HG03378 (cell line): Measurements from ENCODE around the gene TERT.
"Not testable (repeated sequence)": the region's sequence is repeated elsewhere in the genome, so short reads cannot be mapped to it uniquely, and the experiment has no call there.

ENCODE experiments used
- ATAC-seq: cut with Tn5 transposase; IDR thresholded peaks from one replicate; pipeline ENCODE4 v1.9.1; 2021; ENCODE audit warnings: mild to moderate bottlenecking, moderate library complexity; ENCODE audit not compliant: unreplicated experiment

The TERT gene

DNA sequence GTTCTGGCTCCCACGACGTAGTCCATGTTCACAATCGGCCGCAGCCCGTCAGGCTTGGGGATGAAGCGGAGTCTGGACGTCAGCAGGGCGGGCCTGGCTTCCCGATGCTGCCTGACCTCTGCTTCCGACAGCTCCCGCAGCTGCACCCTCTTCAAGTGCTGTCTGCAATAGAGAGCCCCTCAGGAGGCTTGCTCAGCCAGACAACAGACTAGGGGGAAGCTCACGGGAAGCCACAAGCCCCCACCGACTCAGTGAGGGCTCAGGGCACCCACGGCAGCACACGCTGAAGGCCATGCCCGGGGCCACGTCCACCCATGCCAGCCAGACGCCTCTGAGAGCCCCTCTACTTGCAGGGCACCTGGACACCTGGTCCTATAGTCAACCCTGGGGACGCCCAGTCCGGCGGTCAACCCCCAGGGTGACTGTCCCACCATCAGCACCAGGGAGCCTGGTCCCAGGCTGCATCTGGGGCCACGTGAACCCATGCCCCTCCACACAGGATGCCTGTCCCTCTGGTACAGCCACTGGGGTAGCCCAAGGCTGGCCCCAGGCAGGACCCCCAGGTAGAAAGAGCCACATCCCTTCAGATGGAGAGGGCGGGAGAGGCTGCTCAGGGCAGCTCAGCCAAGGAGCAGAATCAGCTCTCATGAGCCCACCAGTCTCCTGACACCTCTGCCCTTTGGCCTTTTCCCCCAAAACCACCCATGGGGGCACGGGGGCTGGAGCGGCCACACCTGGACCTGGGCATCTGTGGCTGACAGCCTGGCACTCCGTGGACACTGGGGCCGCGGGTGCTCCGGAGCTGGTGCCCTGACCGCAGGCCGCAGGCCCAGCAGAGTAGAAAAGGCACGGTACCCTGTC is 14.5 kb downstream of the TERT start:
- ATAC-seq = no peak

DNA sequence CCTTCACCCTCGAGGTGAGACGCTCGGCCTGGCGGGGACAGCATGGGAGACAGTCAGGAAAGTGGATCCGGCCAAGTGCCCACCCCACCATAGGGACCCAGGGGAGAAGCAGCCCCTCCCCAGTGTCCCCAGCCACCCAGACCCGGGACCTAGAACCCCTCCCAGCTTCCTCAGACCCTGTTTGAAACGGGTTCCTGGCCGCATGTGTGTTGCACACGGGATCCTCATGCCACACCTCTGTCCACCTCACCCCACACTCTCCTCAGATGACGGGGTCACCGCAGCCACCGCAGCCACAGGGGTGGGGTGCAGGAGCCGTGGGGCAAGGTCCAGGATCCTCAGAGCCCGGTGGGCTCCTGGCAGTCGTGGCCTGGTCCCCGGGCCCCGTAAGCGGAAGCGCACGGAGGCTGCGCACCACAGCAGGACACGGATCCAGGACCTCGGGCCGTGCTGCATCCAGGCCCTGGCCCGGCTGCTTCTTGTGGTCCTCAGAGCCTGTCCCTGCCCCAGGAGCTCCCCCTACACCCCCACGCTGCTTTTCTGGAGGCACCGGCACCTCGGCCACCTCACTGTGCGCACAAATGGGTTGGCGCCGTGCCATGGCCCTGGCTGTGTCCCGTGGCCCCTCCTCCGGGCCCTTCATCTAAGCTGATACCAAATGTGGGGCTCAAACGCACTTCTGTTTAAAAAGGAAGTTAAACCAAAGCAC is 15.3 kb downstream of the TERT start:
- ATAC-seq = no peak

DNA sequence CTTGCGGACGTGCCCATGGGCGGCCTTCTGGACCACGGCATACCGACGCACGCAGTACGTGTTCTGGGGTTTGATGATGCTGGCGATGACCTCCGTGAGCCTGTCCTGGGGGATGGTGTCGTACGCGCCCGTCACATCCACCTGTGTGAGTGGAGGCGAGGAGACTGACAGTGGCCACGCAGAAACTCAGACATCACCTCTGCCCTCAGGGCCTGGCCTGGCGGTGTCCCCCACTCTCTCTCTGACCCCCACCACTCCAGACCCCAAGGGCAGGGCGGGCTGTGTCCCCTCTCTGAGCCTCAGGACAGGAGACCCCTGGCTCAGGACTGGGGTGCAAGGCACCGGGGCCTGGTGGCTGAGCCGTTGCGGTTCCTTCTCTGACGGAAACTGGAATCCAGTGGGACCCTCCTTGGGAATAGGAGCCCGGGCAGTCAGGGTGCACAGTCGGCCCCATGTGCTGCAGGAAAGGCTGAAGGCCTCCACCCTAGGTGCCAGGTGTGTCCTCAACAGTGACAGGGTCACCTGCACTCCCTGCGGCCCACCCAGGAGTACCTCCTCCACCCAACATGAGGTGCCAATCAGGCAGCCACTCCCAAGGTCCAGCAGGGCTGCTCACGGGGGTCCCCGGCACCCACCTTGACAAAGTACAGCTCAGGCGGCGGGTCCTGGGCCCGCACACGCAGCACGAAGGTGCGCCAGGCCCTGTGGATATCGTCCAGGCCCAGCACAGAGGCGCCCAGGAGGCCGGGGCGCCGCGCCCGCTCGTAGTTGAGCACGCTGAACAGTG is 16.0 kb downstream of the TERT start:
- ATAC-seq = no peak

DNA sequence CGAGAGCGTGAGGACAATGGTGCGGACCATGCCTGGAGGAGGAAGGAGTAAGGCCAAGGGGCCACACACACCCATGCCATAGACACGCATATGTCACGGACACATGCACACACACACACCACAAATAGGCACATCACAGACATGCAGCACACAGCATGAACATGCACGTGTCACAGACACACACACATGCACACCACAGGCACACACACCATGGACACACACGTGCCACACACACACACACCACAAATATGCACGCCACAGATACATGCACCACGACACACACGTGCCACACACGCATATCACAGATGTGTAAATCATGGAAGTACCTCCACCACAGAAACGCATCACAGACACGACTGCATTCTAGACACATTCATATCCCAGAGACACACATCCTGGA is 16.7 kb downstream of the TERT start:
- no peak for ATAC-seq

DNA sequence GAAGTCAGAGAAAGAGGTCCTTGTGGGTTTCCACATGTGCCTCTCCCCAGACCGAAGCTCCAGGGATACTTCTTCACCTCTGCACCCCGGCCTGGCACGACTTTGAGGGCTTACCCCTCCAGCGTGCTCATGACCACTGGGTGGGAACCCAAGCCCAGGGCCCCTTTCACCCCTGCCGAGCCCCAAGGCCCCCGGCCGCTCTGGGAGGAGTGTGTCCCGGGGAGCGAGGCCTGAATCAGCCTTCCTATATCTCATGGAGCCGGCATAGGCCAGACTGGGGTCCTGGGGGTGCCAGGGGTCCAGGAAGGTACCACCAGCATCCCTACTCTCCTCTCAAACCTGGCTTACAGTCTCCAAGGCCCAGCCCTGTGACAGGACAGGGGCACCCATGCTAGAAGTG is 17.1 kb downstream of the TERT start:
- no peak for ATAC-seq

DNA sequence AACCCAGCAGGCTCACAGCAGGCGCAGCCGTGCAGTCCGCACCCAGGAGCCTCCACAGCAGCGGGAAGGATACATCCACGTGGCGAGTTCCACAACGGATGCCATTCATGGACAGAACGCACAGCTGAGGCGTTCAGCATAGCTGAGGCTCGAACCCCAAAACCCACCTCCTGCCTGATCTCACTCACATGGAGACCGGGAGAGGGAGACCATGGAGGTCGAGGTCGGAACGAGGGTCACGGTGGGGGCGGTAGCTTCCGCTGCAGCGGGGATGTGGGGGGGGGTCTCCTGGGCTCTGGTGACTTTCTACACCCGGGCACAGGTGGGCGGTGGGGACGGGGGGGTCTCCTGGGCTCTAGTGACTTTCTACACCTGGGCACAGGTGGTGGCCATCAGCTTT is 17.5 kb downstream of the TERT start:
- no peak for ATAC-seq

DNA sequence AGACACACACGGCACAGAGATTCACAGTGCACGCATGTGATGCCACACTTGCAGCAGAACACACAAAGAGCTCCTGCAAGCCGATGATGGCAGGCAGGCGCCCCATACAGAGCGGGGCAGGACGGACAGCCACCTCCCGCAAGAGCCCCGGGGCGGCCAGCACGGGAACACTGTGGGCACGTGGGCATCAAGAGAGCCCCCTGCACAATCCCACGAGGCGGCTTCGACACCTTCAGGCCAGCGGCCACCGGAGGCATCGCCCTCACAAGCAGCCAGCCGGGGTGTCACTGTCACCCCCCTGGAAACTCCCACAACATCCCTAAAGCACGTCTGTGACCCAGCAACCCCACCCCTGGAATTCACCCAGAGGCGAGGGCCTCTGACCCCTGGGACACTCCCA is 17.9 kb downstream of the TERT start:
- ATAC-seq = no peak

DNA sequence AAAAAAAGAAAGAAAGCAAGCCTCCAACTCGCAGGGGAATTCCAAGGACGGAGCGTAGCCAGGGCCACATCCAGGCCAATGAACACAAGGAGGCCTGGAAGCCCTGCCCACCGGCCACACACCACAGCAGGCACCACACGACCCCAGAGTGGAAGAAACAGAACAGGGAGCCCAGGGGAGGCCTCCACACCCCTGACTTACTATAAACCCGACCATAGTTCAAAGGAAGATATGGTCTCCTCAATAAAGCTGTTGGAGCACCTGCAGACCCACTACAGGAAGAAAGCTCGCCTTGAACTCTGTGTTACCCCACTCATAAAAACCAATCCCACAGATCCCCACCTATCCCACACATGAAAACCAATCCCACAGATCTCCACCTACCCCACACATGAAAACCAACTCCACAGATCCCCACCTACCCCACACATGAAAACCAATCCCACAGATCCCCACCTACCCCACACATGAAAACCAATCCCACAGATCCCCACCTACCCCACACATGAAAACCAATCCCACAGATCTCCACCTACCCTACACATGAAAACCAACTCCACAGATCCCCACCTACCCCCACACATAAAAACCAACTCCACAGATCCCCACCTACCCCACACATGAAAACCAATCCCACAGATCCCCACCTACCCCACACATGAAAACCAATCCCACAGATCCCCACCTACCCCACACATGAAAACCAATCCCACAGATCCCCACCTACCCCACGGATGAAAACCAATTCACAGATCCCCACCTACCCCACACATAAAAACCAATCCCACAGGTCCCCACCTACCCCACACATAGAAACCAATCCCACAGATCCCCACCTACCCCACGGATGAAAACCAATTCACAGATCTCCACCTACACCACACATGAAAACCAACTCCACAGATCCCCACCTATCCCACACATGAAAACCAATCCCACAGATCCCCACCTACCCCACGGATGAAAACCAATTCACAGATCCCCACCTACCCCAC is 19.2 kb downstream of the TERT start:
- ATAC-seq = not testable (repeated sequence)

DNA sequence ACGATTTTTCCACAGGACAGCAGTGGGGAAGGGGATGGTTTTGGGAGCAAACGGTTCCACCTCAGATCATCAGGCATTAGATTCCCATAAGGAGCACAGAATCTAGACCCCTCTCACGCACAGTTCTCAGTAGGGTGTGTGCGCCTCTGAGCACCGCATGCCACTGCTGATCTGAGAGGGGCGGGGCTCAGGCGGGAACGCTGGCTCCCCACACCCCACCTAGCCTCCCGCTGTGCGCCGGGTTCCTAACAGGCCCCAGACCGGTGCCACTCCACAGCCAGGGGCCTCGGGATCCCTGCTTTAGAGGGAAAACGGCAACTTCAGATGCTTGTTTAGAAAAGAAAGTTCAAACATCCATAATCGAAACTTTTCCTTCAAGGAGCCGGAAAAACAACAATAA is 20.4 kb downstream of the TERT start:
- ATAC-seq = no peak

DNA sequence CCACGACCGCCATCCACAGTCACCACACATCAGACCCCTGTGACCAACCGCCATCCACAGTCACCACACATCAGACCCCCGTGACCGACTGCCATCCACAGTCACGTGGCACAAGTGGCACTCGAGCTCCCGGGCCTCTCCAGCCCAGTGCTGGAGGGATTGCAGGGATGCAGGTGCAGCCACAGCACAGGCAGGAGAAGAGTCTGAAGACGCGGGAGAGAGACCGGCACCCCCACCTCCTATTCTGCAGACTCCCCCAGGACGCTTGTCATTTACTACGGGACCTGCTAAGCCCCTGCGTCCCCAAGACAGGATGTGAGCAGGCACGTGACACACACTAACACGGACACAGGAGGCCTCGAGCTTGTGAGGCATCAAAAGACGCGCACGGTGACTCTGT is 21.1 kb downstream of the TERT start:
- ATAC-seq = no peak

DNA sequence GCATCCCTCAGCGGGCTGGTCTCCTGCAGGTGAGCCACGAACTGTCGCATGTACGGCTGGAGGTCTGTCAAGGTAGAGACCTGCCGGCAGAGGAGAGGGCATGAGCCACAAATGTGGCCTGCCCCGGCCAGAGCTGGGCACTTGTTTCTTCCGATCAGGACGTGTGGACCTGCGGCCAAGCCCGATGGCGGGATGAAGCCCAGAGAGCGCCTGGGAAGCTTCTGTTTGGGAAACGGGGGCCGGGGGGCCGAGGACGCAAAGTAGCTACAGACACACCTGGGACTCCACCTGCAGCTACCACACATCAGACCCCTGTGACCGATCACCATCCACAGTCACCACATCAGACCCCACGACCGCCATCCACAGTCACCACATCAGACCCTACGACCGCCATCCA is 22.7 kb downstream of the TERT start:
- no peak for ATAC-seq

DNA sequence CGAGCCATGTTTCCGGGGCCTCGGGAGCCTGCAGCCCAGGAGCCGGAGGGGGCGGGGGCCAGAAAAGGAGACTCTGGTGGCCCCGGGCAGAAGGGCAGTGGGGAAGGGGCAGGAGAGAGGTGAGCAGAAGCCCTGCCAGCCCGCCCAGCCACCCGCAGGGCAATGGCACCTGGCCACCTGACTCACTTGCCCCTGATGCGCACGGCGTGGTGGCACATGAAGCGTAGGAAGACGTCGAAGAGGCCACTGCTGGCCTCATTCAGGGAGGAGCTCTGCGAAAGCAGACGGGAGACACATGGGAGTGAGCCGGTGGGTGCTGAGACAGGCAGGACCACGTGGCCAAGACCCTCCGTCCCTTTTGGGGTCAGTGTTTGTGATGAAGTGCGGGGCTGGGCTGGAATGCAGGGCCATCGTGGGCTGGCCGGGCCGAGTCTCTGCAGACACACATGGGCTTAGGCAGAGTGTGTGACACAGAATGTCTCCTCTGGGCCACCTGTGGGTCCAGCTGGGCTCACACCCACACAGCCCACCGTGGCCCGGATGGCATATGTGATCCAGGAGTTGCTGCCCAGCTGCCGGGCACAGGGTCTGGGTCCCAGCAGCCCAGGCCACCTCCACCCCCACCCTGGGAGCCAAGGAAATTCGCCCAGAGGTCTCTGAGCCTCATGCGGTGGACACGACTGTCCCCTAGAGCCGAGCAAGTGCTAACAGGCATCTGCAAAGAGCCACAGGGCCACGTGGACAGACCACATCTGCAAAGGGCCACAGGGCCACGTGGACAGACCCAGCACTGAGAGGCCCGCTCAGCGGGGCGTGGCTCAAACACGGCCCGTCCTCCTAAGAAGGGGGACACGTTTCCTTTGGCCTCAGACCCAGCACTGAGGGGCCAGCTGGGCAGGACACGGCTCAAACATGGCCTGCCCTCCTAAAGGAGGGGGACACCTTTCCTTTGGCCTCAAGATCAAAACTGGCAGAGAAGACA is 23.6 kb downstream of the TERT start:
- ATAC-seq = no peak

DNA sequence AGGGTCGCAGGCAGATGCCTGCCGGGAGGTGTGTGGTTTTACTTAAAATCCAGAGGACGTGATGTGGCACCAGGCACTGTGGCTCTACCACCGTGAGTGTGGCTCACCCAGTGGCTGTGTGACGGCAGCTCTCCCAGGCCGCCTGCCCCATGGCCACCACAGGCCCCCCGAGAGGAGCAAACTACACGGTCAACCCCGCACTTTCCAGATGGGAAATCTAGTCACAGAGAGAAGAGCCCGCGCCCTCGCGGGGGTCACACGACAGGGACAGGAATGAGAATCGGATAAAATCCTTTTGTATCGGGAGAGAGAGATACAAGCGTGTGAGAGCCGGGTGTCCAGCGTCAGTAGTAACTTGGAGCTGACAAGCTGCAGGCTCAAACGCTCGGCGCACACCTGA is 24.4 kb downstream of the TERT start:
- no peak for ATAC-seq

DNA sequence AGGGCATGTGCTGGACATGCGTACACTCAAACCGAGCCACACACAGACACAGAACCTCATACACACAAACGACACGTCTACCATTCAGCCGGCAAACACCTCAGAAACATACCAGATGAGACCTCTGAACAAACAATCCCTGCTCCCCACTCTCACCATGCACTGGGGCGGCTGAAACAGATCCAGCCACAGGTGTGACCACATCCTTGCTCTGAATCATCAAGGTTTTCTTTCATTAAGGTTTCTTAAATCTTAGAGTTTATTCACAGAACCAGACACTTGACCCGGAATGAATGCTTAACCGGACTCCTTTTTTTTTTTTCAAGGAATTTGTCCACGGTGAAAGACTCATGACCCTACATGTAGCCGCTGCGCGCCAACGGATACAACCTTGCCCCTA is 26.2 kb downstream of the TERT start:
- no peak for ATAC-seq

DNA sequence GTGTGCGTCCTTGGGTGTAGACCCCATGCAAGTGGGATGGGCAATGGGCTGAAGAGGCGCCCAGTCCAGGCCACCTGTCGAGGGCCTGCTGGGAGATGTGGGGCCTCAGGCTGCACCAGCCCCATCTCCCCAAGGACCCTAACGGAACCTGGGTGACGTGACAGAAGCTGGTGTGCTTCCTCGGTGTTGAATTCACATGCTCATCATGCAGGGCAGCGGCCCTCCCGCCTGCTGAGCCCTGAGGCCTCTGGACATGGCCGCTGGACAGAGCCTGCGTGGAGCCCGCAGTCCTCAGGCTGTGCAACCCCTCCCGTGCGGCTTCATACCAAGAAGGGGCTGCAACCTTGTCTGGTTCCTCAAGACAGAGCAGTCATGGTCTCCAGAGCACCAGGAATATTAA is 26.8 kb downstream of the TERT start:
- ATAC-seq = no peak

DNA sequence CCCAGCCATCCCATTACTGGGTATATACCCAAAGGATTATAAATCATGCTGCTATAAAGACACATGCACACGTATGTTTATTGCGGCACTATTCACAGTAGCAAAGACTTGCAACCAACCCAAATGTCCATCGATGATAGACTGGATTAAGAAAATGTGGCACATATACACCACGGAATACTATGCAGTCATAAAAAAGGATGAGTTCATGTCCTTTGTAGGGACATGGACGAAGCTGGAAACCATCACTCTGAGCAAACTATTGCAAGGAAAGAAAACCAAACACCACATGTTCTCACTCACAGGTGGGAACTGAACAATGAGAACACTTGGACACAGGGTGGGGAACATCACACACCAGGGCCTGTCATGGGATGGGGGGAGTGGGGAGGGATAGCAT is 27.4 kb downstream of the TERT start:
- ATAC-seq = not testable (repeated sequence)

DNA sequence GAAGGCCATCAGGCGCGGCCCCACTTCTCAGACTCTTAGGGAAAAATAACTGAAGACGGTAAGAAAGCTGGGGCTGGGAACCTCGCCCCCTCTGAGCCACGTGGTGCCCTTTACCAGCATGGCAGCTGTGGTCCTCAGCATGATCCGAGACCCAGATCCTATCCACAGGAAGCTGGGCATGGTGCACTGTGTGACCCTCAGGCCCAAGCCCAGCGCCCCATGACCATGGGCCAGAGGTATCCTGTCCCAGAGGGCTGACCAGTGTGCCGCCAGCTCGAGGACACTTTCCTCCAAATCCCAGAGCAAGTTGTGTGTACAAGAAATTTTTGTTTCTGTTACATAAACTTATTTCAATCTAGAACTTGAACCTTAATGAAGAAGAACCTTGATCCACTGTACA is 28.1 kb downstream of the TERT start:
- no peak for ATAC-seq

DNA sequence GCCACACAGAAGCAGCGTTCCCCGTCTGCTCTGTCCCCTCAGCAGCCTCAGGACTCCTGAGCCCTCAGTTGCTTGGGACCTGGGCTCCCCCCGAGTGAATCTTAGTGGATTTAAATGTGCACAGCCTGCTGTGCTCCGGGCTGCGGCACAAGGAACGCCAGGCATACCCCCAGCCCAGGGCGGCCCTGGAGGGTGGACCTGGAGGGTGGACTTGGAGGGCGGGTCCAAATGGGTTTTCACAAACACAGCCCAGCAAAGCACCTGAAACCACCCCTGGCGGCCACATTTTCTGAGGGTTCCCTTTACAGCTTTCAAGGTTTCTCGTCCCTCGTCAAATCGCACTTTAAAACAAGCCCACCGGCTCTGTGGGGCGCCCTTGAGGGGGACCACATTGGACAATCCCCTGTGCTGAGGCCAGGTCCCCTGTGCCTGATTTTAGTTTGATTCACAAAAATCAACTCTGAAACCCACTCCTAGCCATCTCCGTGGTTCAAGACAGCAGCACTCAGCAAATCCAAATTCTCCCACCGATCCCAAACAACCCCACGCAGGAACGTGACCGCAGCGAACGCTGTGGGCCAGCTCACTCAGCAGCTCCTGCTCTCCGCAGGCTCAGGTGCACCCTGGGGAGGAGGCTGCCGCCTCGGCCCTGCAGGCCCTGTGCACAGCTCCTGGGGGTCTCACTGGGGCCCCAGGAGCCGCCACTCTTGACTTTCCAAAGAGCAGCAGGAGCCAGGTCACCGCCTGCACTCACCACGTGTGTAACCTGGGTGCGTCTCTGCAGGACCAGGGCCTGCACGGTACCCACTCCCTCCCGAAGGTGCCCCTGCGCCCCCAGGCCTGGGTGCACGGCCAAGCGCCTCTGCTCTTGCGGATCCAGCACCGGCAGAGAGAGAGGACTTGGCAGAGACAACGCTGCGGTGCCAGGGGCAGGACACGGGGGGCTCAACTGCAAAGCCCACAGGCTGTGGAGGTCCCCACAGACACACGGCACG is 29.1 kb downstream of the TERT start:
- no peak for ATAC-seq
